GM18873 (cell line): ENCODE measurements around the gene PARP4.
"Not testable (repeated sequence)": the region's sequence is repeated elsewhere in the genome, so short reads cannot be mapped to it uniquely, and the experiment has no call there.

Source experiments
- ATAC-seq: cut with Tn5 transposase; IDR thresholded peaks from one replicate; pipeline ENCODE4 v1.9.1; 2021; ENCODE audit warnings: mild to moderate bottlenecking, moderate library complexity, moderate number of reproducible peaks; ENCODE audit not compliant: unreplicated experiment, low FRiP score

The PARP4 gene

GRCh38 chr13:24458736-24459135, 53.8 kb downstream of the PARP4 start:
- ATAC-seq: no peak

DNA sequence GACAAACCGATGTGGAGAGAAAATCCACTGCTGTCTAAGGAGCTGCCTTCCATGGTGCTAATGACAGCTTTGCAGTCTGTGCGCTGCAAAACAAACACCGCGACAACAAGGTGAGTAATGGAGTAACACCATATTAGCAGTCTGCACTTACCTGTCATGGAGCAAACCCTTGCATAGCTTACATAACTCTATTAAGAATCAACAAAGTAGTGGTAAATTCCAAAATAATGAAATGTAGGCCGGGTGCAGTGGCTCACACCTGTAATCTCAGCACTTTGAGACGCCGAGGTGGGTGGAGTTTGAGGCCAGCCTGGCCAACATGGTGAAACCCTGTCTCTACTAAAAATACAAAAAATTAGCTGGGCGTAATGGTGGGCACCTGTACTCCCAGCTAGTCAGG, 56.2 kb downstream of the PARP4 start:
- ATAC-seq: no peak

DNA sequence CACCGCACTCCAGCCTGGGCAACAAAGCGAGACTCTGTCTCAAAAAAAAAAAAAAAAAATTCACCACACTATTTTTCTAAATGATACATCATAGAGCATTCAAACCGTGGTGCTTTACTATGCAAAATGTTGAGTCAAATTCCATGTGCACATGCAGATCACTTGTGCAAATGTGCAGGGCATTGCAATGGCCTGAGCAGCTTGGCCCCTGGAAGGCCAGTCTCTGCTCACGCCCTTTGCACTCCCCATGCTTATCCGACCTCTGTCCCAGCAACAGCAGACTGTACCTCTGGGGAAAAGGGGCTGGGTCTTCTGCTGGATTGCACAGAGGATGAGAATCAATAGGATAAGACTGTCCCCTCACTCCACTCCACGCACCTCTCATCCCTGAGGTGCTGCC, 58.5 kb downstream of the PARP4 start:
- no peak for ATAC-seq

GRCh38 chr13:24452044-24452443, 60.5 kb downstream of the PARP4 start:
- no peak for ATAC-seq

GRCh38 chr13:24450530-24450929, 62.0 kb downstream of the PARP4 start:
- no peak for ATAC-seq

DNA sequence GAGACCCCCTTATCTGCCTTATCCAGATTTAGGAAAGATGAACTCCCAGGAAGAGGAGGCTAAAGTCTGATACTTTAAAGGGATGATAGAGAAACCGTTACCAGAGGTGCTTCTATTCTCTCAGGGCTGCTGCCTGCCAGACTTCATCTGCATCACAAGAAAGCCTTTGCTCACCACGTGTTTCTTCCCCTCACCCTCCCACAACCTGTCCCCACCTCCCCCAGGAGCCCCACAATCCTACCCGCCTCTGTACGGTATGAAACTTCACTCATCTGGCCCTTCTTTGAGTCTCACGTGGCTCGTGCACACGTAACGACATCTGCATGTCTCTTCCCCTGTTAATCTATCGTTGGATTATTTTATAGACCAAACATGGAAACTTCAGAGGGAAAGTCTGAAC, 67.7 kb downstream of the PARP4 start:
- not testable (repeated sequence) for ATAC-seq

DNA sequence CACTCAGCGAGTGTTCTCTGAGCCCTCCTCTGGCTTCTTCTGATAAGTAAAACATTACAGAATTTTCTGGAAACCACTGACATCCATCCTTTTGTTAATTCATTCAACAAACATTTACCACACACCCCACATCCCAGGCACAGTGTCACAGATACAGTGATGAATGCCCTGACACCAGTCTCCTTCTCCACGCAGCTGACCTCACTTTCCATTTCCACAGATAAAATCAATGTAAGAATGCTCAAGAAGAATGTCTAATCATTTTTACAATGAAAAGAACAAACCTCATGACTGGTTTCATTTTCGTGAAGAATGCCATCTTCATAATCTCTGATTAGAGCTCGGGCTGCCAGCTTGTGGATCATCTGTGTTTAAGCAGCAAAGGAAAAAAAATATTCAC, 69.2 kb downstream of the PARP4 start:
- ATAC-seq: no peak

DNA sequence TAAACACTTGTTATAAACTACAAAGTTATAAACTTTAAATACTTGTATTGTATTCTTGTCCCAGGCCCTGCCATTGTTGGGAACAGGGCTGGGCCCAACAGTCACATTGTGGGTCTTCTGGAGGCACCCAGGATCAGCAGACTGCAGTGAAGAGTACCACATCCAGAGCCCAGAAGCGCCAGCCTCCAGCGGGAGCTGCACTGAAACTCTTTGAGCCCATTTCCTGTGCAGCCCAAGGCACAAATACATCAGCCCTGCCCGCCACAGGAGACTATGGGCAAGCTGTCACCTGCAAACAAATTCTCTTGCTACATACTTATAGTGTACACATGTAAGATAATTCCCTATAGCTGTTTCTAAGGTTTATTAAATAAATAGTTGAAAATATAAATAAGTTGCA, 86.5 kb downstream of the PARP4 start:
- not testable (repeated sequence) for ATAC-seq

- not testable (repeated sequence) for ATAC-seq
These were observed 92.9 kb downstream of the PARP4 start for GRCh38 chr13:24419668-24420067.

GRCh38 chr13:24407844-24408243, 104.7 kb downstream of the PARP4 start:
- no peak for ATAC-seq

GRCh38 chr13:24406524-24406923, 106.1 kb downstream of the PARP4 start:
- no peak for ATAC-seq

DNA sequence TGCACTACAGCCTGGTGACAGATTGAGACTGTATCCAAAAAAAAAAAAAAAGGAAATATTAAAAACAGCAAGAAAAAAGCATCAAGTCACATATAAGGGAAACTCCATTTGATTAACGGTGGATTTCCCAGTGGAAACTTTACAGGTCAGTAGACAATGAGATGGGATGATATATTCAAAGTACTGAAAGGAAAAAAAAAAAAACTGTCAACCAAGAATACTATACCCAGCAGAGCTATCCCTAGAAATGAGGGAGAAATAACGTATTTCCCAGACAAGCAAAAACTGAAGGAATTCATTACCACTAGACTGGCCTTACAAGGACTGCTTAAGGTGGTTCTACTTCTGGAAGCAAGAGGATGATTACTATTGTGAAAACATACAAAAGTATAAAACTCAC, 115.8 kb downstream of the PARP4 start:
- no peak for ATAC-seq

- ATAC-seq: no peak
These were observed 119.6 kb downstream of the PARP4 start for GRCh38 chr13:24392972-24393371.

GRCh38 chr13:24391771-24392683, 120.6 kb downstream of the PARP4 start:
- ATAC-seq: not testable (repeated sequence)

DNA sequence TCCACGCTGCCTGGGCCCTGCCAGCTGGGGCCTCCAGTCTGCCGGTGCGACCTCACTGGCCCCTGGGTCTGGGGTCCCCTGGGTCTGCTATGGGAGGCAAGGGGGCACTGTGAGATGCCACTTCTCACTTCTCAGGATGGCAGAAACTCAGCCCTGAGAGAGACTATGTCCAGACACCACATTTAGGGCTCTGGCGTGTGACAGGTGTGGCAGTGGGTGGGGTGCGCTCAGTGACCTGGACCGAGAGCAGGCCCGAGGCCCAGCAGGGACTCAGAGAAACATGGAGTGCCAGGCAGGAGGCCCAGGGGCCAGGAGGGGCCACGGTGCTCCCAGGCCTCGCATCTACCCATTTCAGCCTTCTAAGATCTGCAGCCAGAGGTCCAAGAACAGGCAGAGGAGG, 121.8 kb downstream of the PARP4 start:
- not testable (repeated sequence) for ATAC-seq

DNA sequence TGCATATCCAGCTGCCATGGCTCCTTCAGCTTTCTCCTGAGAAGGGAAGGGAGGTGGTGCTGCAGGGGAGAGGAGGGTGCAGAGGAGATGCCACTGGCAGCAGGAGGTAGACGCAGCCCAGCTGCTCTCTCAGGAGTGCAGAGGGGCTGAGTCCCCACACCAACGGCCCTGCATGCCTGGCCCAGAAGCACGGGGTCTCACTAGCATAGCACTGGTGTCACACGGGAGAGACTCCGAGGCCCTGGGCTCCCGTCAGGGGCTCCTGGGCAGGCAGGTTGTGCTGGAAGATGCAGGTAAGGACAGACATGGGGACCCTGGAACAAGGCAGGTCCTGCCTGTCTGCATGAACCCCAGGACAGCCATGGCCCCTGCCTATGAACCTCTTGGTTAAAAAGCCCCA, 123.1 kb downstream of the PARP4 start:
- no peak for ATAC-seq

DNA sequence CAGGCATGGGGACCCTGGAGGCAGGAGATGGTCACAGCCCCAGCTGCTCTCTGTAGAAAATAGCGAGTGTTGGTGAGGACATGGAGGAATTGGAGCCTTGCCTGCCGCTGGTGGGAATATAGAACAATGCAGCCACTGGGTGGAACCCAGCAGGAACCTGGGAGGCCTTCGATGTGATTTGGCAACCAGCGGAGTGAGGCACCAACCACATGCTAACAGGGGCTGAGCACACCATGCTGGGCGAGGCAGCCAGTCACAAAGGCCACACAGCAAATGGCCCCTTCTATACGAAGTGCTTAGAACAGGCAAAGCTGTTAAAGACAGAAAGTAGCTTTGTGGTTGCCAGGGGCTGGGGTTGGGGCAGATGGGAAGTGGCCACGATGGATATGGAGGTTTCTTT, 123.8 kb downstream of the PARP4 start:
- ATAC-seq: not testable (repeated sequence)

DNA sequence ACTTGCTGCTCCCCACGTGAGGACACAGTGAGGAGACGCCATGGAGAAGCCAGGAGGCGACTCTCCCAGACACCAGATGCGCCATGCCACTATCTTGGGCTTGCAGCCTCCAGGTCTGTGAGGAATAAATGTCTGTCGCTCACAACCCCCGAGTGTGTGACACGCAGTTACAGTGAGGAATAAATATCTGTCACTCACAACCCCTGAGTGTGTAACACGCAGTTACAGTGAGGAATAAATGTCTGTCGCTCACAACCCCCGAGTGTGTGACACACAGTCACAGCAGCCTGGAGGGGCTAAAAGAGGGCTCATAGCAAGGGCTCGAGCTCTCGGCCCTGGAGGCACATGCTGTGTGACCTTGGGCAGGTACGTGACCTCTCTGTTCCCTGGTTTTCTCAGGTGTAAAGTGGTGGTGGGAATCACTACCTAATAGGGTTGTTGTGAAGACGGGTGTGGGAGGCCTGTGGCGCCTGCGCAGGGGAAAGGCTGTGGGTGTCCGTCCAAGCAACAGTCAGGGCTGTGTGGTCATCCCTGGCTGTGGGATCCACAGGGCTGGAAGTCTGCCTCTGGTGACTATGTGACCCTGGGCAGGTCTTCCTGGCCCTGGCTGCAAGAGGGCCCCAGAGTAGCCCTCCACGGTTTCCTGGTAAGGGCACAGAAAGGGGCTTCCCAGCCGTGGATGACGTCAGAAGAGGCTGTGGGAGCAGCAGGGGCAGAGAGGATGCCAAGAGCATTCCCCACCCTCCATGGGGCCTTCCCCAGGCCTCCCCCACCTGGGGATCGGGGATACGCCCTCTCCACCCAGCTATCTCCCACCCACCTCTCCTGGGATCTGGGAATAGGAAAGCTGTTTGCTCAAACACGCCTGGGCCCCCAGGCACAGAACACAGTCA, 125.5 kb downstream of the PARP4 start:
- ATAC-seq: no peak

DNA sequence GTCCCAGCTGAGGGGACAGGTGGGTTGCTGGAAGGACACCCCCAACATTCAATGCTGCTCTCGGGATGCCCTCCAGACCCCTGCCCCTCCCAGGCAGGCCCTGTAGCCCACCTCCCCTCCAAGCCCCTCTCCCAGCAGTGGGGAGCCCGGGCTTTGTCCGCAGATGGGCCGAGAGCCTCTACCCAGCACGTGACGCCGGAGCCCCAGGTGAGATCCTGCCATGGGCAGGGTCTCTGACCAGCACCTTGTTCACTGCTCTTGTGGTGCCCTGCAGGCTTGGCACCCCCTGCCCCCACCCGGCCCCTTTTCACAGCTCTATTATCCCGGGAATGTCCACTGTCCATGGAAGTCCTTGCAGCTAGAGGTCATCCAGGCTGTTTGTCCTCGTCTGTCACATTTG, 126.7 kb downstream of the PARP4 start:
- no peak for ATAC-seq

GRCh38 chr13:24384946-24385345, 127.6 kb downstream of the PARP4 start:
- not testable (repeated sequence) for ATAC-seq

GRCh38 chr13:24384091-24384490, 128.5 kb downstream of the PARP4 start:
- ATAC-seq: not testable (repeated sequence)
